ENCODE data around the gene CUX1.
"Not testable (repeated sequence)": the region's sequence is repeated elsewhere in the genome, so short reads cannot be mapped to it uniquely, and the experiment has no call there.

The CUX1 gene

DNA sequence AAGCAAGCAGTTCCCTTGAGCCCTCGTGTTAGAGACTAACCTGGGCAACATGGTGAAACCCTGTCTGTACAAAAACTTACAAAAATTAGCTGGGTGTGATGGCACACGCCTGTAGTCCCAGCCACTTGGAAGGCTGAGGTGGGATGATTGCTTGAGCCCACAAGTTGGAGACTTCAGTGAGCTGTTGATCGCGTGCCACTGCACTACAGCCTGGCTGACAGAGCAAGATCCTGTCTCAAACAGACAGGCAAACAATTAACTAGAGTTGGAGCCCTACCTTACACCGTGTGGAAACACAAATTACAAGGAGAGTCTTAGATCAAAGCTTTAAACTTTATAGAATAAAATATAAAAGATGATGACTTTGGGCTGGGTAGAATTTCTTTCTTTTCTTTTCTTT, 219.5 kb downstream of the CUX1 start:
- in situ Hi-C loops (cut with MboI; ENCODE audit: low sequenced_read_pairs): no loop called here

DNA sequence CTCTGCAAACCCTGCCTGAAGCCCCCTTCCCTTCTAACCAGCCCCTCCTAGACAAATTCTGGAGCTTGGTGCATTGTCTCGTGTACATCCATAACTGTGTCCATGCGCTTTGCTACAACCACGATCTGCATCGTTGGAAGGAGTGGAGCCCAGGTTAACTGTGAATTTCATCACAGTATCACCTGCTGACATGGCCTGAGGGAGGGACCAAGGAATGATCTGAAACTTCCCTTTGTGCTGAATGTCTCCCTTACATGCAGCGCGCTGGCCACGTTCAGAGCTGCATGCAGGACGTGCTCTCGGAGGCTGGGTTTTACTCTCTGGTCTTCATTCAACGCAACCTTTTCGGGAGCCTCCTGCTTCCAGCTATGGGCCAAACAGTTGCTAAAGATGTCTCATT, 222.3 kb downstream of the CUX1 start:
- in situ Hi-C loops (cut with MboI; ENCODE audit: low sequenced_read_pairs): no loop called here

DNA sequence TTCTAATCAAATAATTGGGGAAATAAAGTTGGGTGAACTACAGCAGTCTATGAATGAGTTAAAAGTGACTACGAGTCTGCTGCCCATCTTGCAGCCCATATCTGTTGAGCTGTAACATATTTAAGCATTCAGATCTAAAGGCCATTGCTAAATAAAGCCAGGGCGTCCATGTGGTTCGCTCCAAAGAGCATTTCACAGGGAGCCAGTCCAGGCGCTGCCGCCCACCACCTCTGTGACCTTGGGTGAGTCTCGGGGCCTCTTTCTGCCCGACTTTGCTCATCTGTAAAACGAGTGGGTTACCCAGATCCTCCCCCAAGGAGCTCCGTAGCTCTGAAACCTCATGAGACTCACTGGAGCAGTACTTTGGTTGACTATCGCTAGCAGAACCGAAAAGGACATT, 223.1 kb downstream of the CUX1 start:
- in situ Hi-C loops (cut with MboI; ENCODE audit: low sequenced_read_pairs): no loop called here

DNA sequence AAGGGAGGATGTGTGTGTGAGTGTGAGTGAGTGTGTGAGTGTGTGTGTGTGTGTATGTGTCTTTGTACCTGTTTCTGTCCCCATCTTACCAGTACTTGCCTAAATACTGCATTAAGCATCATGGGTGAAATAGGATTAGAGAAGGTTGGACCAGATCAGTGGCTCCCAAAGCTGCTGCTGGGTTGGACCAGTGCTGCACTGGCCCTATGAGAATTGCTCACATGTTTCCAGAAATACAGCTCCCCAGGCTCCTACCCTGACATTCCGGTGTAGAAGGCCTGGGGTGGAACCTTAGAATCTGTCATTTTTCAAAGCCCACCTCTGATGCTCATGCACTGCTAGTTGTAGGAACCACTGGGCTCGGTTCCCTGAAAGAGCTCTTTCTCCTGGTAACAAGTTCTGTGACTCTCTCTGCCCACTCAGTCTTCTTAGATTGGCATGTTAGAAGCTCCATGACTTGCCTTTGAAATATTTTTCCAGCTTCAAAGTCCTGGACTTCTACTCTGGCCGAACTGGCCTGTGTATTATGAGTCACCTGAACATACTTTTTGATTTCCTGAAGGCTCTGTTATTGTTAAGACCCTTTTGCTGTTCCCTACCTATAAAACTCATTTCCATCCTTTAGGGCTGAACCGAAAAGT, 224.7 kb downstream of the CUX1 start:
- in situ Hi-C loops (cut with MboI; ENCODE audit: low sequenced_read_pairs): no loop called here

DNA sequence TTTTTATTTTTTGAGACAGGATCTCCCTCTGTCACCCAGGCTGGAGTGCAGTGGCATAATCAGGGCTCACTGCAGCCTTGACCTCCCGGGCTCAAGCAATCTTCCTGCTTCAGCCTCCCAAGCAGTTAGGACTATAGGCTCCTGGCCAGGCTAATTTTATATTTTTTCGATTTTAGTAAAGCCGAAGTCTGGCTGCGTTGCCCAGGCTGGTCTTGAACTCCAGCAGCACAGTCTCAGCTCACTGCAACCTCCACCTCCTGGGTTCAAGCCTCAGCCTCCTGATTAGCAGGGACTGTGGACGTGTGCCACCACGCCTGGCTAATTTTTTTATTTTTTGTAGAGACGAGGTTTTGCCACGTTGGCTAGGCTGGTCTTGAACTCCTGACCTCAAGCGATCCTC, 225.4 kb downstream of the CUX1 start:
- in situ Hi-C loops (cut with MboI; ENCODE audit: low sequenced_read_pairs): not testable (repeated sequence)

DNA sequence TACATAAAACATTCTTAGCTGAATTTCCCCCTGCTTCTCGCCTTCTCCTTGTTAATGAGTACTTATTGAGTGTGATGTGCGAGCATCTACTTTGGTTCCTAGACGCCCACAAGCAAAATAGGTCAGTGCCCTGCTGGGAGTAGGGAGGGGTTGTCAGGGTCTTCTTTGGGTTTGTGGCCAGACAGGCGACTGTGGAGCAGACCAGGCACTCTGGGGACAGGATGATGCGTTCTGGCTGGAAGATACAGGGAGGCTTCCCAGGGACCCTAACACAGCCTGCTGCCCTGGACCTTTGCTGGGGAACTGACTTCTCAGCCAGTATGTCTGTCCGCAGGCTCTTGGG, 227.2 kb downstream of the CUX1 start:
- in situ Hi-C loops (cut with MboI; ENCODE audit: low sequenced_read_pairs): no loop called here

DNA sequence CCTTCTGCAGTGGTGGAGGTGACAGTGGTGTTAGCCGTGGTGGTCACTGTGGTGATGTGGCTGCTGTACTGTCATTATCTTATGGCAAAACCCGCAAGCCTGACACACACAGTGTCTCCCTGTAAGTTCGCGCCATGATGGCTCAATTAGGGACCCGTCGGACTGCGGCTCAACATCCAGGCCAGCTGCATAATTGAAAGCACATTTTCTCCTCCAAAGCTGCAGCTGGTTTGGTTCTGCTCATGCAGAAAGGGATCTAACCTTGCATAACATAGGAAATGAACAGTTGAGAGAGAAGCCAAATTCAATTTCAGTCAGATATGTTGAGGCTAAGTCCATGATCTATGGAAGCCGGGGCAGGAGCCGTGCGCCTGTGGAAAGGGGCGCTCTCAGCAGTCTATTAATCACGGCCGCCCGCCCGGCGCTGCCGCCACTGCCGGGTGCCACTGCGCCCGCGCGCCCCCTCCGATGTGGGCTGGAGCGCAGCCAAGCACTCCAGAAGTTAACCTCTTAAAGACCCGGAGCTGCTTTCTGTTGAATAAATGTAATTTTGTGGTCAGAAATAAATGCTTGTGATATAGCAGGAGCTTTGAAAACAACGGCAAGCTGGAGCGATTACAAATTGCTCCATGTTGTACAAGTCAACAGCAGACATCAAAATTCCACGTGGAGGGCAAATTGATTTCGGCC, 227.7 kb downstream of the CUX1 start:
- in situ Hi-C loops (cut with MboI; ENCODE audit: low sequenced_read_pairs): no loop called here

DNA sequence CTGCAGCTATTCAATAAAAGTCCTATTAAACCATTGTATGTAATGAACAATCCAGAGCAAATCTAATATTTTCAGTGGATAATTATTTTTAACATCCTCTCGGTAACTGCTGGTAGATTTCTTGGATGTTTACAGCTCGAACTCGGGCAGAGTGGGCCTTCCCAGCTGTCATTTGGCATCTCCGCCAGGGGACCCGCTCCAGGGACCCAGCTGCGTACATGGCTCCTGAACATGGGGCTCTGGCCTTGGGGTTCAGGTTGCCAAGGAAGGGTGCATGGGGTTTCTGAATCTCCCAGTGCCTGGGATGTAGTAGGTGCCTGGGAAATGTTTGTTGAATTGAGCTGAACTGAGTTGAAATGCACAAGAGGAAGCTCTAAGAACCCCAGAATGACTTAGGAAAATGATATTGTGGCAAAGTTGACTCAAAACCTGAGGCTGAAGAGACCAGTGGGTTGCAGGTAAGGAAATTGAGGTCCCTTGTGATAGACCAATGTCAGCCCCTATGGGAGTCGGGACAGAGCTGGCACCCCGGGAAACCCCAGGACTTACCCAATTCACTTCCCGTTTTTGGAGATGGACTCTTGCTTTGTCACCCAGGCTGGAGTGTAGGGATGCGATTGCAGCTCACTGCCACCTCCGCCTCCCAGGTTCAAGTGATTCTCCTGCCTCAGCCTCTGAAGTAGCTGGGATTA, 228.4 kb downstream of the CUX1 start:
- in situ Hi-C loops (cut with MboI; ENCODE audit: low sequenced_read_pairs): no loop called here

DNA sequence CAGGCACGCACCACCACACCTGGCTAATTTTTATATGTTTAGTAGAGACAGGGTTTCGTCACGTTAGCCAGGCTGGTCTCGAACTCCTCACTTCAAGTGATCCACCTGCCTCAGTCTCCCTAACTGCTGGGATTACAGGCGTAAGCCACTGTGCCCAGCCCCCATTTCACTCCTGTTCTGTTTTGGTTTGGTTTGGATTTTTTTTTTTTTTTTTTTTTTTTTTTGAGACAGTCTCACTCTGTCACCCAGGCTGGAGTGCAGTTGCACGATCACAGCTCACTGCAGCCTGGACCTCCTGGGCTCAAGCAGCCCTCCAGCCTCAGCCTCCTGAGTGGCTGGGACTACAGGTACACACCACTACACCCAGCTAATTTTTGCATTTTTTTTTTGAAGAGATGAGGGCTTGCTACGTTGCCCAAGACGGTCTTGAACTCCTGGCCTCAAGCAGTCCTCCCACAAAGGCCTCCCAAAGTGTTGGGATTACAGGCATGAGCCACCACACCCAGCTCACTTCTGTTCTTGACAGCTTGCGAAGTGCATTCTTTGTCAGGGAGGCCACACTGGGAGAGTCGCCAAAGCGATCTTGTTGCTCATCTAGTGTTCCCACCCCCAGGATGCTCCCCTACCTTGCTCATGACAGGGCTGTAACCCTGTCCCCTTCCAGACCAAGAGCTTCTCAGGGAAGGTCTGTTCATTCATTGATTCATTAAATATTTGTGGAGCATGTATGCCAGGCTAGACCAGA, 229.1 kb downstream of the CUX1 start:
- in situ Hi-C loops (cut with MboI; ENCODE audit: low sequenced_read_pairs): no loop called here

DNA sequence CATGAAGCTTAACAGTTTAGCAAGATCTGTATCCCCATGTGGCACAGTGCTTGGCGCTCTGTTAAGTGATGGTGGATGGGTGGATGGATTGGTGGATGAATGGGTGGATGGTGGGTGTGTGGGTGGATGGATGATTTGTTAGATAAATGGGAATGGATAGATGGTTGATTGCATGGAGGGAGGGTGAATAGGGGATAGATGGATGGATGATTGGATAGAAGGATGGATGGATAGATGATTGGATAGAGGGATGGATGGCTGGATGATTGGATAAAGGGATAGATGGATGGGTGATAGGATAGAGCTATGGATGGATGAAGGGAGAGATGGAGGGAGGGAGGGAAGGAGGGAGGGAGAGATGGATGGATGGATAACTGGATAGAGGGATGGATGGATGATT, 229.7 kb downstream of the CUX1 start:
- in situ Hi-C loops (cut with MboI; ENCODE audit: low sequenced_read_pairs): no loop called here

DNA sequence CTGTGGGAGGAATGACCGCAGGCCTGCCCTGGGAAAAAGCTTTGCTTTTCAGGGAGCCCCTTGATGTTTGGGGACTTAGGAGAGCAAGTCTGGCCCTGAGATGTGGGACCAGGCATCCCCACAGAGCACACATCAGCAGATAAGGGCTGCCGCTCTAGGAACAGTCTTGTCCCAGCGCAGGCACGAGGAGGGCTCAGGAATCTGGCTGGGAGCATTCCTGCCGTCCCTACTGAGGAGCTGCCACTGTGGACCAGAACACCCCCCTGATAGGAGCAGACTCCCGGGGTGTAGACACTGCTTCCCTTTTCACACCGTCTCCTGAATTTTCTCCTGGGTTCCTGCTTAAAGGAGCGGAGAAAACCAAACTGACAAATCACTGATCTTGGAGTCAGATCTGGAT, 232.3 kb downstream of the CUX1 start:
- in situ Hi-C loops (cut with MboI; ENCODE audit: low sequenced_read_pairs): no loop called here

DNA sequence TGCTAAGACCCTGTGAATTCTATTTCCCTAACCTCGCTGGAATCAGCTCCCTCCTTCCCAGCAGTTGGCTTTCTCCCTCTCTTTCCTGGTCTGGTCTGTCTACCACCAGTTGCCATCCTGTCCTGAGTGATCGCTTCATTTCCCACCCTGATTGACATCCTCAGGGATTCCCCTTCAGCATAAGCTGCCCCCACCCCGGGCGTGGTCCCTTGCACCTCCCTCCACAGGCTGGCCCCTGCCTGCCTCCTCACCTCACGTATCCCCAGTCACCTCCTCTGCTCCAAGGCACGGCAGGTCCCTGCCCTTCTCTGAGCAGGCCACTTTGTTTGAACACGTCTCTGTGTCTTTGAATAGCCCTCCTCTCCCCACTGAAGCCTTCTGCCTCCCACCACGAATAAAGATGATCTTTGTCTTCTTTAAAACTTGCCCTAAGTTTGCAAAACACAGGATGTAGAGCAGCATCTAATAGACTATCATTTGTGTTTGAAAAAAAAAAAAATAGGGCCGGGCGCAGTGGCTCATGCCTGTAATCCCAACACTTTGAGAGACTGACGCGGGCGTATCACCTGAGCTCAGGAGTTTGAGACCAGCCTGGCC, 233.5 kb downstream of the CUX1 start:
- in situ Hi-C loops (cut with MboI; ENCODE audit: low sequenced_read_pairs): no loop called here

DNA sequence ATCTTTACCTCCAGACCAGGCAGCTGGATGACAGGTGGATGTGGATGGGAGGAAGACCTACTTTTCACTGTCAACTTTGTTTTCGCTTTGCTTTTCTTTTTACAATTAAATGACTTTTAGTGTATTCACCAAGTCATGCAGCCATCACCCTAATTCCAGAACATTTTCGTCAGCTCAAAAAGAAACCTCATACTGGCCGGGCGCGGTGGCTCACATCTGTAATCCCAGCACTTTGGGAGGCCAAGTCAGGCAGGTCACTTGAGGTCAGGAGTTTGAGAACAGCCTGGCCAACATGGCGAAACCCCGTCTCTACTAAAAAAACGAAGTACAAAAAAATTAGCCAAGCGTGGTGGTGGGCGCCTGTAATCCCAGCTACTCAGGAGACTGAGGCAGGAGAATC, 234.3 kb downstream of the CUX1 start:
- in situ Hi-C loops (cut with MboI; ENCODE audit: low sequenced_read_pairs): not testable (repeated sequence)

DNA sequence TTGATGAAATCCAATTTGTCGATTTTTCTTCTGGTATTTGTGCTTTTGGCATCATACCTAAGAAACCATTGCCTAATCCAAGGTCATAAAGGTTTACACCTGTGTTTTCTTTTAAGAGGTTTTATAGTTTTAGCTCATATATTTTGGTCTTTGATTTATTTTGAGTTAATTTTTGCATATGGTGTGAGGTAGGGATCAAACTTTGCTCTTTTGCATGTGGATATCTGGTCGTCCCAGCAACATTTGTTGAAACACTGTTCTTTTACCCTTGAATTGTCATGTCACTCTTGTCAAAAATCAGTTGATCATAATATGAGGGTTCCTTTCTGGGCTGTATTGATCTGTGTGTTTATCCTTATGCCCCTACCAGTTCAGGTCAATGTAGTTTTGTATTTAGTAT, 236.7 kb downstream of the CUX1 start:
- in situ Hi-C loops (cut with MboI; ENCODE audit: low sequenced_read_pairs): no loop called here

DNA sequence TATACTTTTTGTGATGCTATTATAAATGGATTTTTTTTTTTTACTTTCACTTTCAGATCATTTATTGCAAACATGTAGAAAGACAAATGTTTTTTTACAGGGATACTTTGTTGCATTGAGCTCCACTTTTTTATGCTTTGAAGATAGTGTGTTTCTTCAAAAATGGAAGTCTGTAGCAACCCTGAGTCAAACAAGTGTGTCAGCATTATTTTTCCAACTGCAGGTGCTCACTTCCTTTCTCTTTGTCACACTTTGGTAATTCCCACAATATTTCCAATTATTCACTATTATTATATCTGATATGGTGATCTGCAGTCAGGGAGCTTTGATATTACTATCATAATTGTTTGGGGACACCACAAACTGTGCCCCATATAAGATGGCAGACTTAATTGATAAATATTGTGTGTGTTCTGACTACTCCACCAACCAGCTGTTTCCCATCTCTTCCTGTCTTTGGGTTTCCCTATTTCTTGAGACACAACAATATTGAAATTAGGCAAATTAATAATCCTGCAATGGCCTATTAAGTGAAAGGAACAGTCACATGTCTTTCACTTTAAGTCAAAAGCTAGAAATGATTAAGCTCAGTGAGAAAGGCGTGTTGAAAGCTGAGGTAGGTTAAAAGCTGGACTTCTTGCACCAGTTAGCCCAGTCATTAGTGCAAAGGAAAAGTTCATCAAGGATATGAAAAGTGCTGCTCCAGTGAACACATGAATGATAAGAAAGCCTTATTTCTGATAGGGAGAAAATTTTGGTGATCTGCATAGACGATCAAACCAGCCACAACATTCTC, 238.0 kb downstream of the CUX1 start:
- in situ Hi-C loops (cut with MboI; ENCODE audit: low sequenced_read_pairs): no loop called here

DNA sequence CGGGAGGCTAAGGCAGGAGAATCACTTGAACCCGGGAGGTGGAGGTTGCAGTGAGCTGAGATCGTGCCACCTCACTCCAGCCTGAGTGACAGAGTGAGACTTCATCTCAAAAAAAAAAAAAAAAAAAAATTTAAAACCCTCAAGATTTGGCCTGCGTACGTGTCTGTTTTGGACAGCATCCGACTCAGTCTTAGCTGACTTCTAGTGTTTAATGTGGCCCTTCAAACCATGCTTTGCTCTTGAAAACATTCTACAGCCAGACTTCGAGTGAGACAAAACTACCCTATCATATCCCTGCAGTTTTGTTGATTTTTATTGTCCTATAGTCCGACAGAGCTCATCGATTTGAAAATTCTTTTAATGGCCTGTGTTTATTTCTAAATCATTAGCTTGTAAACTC, 242.1 kb downstream of the CUX1 start:
- in situ Hi-C loops (cut with MboI; ENCODE audit: low sequenced_read_pairs): no loop called here

DNA sequence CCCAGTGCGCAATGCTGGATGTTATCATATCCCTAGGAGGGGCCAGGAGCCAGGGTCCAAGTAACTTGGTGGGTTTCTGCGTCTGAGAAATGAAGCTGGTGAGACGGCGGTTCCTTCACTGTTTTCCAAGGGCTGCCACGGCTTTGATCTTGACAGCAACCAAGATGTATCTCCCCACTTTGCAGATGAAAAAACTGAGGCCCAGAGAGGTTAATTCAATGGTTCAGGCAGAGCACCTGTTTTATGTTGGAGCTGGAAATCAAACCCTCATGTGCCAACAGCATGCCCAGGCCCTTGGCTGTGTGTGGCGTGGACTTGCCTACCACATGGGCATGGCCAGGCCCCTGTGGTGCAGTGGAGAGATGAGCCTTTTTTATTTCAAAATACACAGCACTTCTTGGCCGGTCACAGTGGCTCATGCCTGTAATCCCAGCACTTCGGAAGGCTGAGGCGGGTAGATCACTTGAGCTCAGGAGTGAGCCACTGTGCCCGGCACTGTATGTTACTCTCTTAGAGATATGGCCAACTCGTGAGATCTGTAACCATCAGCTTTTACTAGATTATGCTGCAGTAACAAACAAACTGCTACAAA, 244.0 kb downstream of the CUX1 start:
- in situ Hi-C loops (cut with MboI; ENCODE audit: low sequenced_read_pairs): no loop called here

DNA sequence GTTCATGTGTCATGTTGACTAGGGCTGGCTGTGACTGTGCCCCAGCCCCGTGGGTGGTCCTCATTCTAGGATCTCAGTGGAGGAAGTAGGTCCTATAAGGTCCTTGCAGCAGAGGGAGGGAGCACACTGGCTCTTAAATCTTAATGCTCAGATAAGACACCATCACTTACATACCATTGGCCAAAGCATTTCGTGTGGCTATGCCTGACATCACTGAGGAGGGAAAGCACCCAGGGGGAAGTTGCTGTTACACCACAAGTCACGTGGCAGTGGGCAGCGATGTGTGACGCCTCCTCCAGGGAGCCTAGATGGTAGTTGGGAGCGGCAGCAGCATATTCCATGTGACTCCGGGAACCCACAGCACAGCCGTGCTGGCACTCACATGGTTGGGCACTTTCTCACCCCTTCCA, 244.6 kb downstream of the CUX1 start:
- in situ Hi-C loops (cut with MboI; ENCODE audit: low sequenced_read_pairs): no loop called here

DNA sequence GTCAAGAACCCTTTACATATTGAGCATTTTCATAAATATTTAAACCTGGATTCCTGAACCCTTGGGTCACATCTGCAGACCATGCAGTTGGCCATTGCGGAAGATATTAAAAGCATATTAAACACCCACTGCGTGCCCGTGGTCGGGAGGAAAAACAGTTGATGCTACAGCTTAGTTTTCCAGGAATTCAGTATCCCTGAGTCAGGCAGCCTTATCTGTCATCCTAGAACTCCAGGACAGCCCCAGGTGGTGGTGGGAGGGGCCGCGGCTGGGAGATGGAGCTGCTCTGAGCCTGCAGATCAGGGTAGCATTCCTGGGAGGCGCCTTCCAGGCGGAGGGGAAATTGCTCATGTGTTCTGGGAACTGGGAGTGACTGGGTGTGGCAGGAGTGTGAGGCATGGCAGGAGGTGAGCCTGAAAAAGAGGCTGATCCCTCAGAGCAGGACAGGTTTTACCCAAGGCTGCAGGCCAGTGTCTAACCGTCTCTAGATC, 246.3 kb downstream of the CUX1 start:
- in situ Hi-C loops (cut with MboI; ENCODE audit: low sequenced_read_pairs): no loop called here

Data from hTERT RPE-1 (cell line).